ENCODE results near the gene POLN.

POLN gene

GRCh38 chr4:2082627-2083026 lies 159.3 kb downstream of the POLN start:
- no peak for DNase-seq (ENCODE audit: low read depth)

DNA sequence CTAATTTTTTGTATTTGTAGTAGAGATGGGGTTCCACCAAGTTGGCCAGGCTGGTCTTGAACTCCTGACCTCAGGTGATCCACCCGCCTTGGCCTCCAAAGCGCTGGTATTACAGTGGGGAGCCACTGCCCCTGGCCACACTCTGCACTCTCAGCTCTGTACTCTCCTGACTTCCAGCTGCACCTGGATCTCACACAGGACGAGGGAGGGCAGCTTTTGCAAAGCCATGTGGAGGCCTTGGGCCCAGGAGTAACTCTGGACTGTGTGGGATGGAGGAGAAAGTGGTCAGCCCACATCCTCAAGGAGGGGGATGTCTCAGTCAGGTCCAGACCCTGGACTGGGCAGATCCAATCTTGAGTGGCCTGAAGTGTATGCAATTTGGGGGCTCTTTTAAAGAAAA lies 159.8 kb downstream of the POLN start:
- DNase-seq (ENCODE audit: low read depth), result no peak

GRCh38 chr4:2081540-2081939 lies 160.4 kb downstream of the POLN start:
- no peak for DNase-seq (ENCODE audit: low read depth)

DNA sequence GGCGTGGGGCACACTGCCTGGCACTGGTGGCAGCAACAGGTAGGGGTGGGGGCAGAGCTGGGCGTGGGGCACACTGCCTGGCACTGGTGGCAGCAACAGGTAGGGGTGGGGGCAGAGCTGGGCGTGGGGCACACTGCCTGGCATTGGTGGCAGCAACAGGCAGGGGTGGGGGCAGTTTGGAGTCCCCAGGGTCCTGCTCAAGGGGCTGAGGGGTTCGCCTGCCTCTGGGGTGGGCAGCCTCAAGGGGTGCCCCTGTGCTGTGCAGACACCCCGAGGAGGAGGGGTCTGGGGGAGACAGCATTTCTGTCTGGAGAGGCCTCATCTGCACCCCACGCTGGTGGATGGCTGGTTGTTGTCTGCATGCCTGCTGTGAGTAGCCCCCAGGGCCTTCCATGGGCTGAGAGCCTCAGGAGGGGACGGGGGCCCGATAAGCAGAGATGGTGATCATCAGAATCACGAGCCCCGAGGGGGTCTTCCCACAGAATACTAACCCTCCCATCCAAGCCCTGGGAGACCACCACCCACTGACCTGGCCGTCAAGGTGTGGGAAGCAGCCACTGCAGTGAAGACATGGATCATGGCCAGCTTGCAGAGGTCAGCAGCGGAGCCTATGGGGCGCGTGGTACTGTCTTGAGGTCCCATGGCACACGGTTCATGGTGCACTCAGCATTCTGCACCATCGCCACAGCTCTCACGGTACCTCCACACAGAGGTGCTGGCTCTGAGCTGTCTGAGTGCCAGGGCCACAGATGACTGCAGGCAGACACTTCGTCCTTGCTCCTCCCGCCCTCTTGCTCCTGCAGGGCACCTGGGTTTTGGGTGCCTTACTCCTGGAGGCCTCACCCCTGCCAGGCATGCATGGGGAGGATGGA lies 161.3 kb downstream of the POLN start:
- DNase-seq (ENCODE audit: low read depth), result no peak

GRCh38 chr4:2079926-2080325 lies 162.0 kb downstream of the POLN start:
- DNase-seq (ENCODE audit: low read depth), result no peak

GRCh38 chr4:2079006-2079405 lies 162.9 kb downstream of the POLN start:
- no peak for DNase-seq (ENCODE audit: low read depth)

- no peak for DNase-seq (ENCODE audit: low read depth)
Measured at GRCh38 chr4:2078584-2078983, 163.3 kb downstream of the POLN start.

- DNase-seq (ENCODE audit: low read depth), result no peak
Measured at GRCh38 chr4:2077537-2078460, 164.1 kb downstream of the POLN start.

DNA sequence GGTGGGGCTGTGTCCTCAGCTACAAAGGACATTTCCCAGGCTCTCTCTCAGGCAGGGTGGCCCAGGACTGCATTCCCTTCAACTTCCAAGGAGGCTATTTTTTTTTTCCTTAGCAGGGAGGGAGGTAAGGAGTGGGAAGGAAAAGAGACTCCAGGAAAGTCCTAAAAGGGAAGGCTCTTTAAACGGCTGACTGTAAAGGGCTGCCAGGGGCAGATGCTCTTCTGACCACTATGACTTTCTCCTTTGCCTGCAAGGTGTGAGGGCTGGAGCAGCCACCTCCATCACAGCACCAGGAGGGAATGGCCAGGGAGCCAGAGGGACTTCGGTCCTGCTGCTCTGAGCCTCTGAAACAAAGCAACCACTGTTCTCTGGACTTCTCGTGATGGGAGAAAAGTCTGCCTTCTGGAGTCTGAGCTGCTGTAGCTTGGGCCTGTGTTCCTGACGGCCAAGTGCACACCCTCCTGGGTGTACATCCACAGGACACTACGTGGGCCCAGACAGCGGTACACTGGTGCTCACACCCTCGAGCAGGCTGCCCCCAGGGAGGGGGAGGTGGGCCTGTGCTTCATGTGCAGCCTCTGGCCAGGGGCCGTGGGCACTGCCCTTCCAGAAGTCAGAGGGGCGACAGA lies 164.9 kb downstream of the POLN start:
- DNase-seq (ENCODE audit: low read depth), result no peak

DNA sequence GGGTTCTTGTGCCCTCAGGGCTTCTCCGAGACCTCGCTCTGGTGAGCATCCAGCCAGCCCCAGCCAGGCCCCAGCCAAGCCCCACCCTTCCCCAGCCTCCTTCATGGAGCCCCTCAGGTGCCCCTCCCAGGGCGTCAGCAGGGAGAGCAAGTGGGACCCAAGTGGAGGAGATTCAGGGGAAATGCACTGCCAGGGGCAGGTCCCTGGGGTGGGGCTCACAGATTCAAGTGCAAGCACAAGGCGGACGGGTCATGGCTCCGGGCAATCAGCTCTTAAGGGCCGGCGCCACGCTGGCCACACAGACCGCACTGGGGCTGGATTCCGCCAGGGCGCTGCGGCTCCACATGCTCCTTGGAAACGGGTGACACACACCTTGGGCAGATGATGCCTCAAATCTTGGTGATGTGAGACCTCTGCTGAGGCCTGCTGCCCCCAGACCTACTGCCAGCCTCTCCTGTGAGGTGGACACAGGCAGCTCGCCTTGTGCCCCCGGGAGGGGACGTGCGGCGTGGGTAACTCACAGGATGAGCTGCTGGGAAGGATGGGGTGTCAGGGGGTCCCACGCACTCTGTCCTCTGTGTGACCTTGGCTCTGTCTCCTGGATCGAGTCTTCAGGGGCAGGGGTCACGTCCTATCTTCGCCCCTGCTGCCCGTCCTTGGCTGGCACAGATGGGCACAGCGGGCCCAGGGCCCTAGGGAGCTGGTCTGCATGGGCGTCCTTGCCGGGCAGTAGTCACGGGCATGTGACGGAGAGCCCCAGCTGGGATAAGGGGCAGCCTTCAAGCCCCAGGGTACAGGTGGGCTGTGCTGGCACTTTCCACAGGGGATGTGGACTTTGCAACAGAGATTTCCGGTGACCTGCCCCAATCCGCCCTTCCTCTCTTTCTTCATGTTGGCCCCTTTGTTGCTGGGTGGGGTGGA lies 165.7 kb downstream of the POLN start:
- DNase-seq (ENCODE audit: low read depth), result no peak

DNA sequence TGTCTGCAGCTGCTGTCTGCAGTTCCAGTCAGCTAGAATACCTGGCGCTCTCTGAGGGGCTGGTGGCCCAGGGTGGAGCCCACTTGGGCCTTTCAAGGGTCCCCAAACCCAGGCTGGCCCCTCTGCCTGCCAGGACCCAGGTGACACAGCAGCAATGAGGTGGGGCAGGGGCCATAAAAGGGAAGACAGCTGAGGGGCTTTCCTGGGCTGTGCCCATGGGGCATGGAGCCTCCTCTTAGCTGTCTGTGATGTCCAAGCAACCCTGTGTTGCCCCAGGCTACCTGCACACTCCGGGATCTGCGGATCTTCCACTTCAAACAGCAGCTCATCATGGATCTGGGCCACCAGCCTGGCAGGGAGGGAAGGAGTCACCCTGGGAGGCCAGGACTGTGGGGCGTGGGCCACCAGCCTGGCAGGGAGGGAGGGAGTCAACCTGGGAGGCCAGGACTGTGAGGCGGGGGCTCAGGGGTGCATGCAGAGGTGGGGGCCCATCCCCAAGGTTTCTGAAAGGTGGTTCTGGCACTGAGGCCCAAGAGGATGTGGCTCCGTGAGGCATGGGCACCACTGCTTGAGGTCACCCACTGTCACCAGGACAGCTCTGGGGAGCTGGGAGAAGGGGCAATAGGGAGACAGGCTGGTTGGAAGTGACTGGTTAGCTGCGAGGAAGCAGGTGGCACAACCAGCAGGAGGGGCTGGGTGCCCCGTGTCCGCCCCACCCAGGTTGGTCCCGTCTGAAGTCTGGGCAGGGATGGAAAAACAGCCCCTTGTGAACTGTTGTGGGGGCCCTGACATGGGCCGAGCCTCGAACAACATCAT lies 166.5 kb downstream of the POLN start:
- DNase-seq (ENCODE audit: low read depth), result no peak

GRCh38 chr4:2074588-2074987 lies 167.3 kb downstream of the POLN start:
- DNase-seq (ENCODE audit: low read depth), result no peak

DNA sequence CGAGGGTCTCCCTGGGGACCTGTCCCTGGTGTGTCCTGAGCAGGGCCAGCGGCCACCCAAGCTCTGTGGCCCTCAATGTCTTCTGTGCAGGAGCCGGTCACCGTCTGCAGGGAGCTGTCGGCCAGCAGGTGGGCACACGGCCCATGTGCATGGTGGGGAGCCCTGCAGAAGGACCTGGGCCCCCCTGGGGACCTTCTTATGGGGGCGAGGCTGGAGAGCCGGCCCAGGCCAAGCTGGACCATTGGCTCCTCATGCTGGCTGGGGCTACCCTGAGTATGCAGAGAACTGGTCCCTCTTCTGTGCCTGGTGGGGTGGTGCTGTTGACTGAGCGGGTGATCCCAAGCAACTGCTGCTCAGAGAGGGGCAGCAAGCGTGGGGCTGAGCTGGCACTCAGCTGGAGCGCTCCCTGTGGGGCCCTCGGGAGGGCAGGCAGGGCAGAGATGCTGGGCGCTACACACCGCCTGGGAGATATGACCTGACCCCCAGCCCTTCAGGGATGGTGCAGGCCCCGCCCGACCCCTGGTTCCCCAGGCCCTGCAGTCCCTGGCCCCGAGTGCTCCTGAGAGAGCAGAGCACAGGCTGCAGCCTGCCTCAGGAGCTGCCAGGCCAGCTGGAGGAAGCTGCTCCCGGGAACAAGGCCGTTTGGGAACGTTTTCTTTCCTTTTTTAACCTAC lies 168.0 kb downstream of the POLN start:
- no peak for DNase-seq (ENCODE audit: low read depth)

GRCh38 chr4:2072971-2073807 lies 168.7 kb downstream of the POLN start:
- no peak for DNase-seq (ENCODE audit: low read depth)

GRCh38 chr4:2071912-2072867 lies 169.7 kb downstream of the POLN start:
- DNase-seq (ENCODE audit: low read depth), result no peak

- DNase-seq (ENCODE audit: low read depth), result no peak
Measured at GRCh38 chr4:2071252-2071911, 170.5 kb downstream of the POLN start.

All from HS-27A (cell line).